ENCODE results near the gene MAGI3.

The MAGI3 gene

DNA sequence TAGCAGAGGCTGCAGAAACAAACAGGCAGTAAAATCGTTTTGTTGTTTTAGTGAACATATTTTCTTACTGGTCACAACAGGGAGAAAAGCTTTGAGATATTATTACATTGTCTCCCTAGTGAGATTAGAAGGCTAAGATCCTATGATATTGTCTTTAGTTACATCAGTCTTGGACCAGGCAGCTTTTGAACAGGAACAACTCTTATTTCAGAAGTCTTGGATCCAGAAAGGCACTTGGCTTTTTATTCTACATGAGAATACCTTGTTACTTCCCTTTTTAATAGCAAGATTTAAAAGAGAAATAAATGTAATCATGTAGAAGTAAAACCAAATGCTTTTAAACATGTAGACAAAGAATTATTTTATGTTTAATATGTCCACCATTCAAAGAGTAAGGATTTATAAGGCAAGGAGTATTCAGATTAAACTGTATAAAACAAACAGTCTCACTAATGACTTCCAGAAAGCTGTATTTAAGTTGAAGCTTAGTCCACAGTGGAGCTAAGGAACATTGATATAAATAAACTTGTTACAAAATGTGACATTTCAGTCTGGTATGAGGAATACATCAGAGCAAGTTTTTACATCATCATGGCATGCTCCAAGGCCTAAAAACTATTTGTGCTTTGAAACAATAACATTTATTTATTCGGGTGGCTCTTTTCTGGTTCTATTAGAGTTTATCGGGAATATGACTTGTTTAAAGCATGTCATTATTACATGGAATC lies 296.7 kb downstream of the MAGI3 start:
- in situ Hi-C loops (cut with MboI; ENCODE audit: low pct_unique_long_range_greater_than_20kb, low sequenced_read_pairs, unreplicated experiment): loop anchor here (10.0 kb wide), 1 partner anchor 552 kb away; no protein-coding TSS in a partner anchor
- TF ChIP-seq, protein P1, sequence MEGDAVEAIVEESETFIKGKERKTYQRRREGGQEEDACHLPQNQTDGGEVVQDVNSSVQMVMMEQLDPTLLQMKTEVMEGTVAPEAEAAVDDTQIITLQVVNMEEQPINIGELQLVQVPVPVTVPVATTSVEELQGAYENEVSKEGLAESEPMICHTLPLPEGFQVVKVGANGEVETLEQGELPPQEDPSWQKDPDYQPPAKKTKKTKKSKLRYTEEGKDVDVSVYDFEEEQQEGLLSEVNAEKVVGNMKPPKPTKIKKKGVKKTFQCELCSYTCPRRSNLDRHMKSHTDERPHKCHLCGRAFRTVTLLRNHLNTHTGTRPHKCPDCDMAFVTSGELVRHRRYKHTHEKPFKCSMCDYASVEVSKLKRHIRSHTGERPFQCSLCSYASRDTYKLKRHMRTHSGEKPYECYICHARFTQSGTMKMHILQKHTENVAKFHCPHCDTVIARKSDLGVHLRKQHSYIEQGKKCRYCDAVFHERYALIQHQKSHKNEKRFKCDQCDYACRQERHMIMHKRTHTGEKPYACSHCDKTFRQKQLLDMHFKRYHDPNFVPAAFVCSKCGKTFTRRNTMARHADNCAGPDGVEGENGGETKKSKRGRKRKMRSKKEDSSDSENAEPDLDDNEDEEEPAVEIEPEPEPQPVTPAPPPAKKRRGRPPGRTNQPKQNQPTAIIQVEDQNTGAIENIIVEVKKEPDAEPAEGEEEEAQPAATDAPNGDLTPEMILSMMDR (IDR thresholded peaks at IDR 0.05; ENCODE audit: extremely low read depth, insufficient read depth, missing control alignments): no peak

DNA sequence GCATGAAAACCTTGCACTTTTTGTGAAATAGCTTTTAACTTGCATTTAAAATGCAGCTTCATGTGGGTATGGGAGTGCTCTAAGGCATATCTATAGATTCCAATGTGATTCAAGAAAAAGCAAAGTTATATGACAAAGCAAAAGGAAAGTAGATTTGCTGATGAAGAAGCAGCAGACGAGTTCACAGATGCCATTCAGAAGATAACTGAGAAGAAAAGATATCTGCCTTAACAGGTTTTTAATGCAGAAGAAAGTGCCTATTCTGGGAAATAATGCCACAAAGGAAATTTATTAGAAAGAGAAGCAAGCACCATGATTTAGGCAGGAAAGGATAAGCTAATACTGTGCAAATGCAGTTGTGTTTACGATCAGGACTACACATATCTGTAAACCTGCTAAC lies 300.9 kb downstream of the MAGI3 start:
- TF ChIP-seq, protein P1 (IDR thresholded peaks at IDR 0.05; ENCODE audit: extremely low read depth, insufficient read depth, missing control alignments): no peak
- no peak for DNase-seq (ENCODE audit: low spot score)
- in situ Hi-C loops (cut with MboI; ENCODE audit: low pct_unique_long_range_greater_than_20kb, low sequenced_read_pairs, unreplicated experiment): no loop called here

More for the DNA sequence above, 296.7 kb downstream of the MAGI3 start:
- DNase-seq (ENCODE audit: low spot score): no peak

DNA sequence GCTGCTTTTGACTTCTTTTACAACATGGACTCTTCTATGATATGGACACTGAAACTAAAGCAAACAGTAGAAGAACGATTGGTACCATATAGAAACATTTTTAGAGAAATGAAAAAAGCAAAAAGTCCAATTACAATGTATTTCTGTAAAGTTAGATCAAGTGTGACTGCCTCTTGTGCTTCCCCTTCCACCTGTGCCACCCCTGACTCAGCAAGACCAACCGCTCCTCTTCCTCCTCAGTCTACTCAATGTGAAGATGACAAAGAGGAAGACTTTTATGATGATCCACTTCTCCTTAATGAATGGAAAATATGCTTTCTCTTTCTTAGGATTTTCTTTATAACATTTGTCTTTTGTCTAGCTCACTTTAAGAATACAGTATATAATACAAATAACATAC lies 302.0 kb downstream of the MAGI3 start:
- TF ChIP-seq, protein P1 (IDR thresholded peaks at IDR 0.05; ENCODE audit: extremely low read depth, insufficient read depth, missing control alignments): no peak
- in situ Hi-C loops (cut with MboI; ENCODE audit: low pct_unique_long_range_greater_than_20kb, low sequenced_read_pairs, unreplicated experiment): no loop called here
- DNase-seq (ENCODE audit: low spot score): no peak

DNA sequence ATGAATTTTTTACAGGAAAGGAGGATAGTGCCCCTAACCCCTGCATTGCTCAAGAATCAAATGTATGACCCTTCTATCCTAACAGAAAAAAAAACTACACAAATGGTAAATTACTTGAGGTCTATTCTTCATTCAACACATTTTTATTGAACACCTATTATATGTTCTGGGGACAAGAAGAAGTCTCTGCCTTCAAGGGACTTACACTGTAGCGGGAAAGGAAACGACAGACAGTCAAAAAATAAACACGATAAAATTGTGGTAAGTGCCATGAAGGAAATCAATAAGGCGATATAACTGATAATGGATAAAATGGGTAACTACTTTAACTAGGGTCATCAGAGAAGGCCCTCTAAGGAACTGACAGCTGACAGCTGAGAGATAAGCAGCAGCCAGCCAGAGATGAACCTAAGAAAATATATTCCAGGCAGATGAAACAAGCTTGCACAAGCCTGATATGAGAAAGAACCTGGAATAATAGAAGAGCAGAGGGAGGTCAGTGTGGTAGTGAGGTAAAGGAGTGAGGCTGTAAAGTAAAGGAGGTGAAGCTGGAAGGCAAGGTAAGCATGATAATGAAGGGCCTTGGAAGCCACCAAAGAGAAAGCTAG lies 302.6 kb downstream of the MAGI3 start:
- in situ Hi-C loops (cut with MboI; ENCODE audit: low pct_unique_long_range_greater_than_20kb, low sequenced_read_pairs, unreplicated experiment): no loop called here
- TF ChIP-seq, protein P1 (IDR thresholded peaks at IDR 0.05; ENCODE audit: extremely low read depth, insufficient read depth, missing control alignments): no peak
- DNase-seq (ENCODE audit: low spot score): no peak

DNA sequence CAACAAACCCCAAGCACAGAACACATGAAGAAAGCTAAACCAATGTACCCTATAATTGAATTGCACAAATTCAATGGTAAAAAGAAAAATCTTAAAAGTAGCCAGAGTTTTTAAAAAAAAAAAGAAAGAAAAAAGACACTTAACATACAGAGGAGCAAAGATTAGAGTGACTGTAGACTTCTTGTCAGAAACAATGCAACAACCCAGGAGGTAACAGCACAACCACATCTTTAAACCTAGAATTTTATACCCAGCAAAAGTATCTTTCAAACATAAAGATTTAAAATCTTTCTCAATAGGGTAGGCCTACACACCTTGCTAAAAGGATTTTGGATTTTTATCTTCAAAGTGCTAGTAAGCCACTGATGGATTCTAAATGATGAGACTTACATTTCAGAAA lies 304.6 kb downstream of the MAGI3 start:
- DNase-seq (ENCODE audit: low spot score): no peak
- in situ Hi-C loops (cut with MboI; ENCODE audit: low pct_unique_long_range_greater_than_20kb, low sequenced_read_pairs, unreplicated experiment): no loop called here
- TF ChIP-seq, protein P1 (IDR thresholded peaks at IDR 0.05; ENCODE audit: extremely low read depth, insufficient read depth, missing control alignments): no peak

DNA sequence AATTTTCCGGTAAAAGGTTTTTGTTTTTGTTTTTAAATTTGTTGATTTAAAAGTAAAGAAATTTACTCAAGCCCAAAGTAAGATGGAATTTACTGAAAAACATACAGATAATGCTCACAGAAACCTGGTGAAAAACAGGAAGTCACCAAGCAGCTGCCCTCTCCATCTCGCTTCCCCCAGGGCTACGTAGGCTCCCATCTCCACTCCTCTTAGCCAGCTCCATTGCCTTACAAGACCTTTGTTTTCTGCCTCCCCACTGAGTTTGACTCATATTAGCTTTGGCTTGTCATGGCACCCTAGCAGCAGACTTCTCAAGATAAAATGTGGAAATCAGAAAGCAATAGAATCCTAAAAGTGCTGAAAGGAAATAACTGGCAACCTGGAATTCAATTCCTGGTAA lies 311.1 kb downstream of the MAGI3 start:
- TF ChIP-seq, protein P1 (IDR thresholded peaks at IDR 0.05; ENCODE audit: extremely low read depth, insufficient read depth, missing control alignments): no peak
- in situ Hi-C loops (cut with MboI; ENCODE audit: low pct_unique_long_range_greater_than_20kb, low sequenced_read_pairs, unreplicated experiment): no loop called here
- DNase-seq (ENCODE audit: low spot score): no peak

Measured in GM13977 (cell line).